Liver (tissue), 9 donors: ENCODE data around the gene WDR17. TPM values are rescaled to one million over a fixed set of nuclear protein-coding genes. Genes with fewer than 3 reads are reported as not detected.

ENCODE experiments used
- DNase-seq: peaks from one replicate; pipeline ENCODE4 v3.0.0-alpha.2; 2017; ENCODE audit warnings: low spot score
- H3K27ac ChIP-seq, 2 donors: one replicate each; pipeline ENCODE4 v1.7.0; 2013; ENCODE audit warnings: inconsistent platforms in 2 of 2, low read length in 2 of 2, control low read depth in 1 of 2, low read depth in 1 of 2, mild to moderate bottlenecking in 1 of 2
- H3K27me3 ChIP-seq, 4 donors: one replicate each; pipeline versions ENCODE4 v1.6.1 to v1.7.0; 2013; ENCODE audit warnings: low read length in 3 of 4, inconsistent platforms in 1 of 4, mild to moderate bottlenecking in 1 of 4, moderate library complexity in 1 of 4; ENCODE audit not compliant: control insufficient read depth in 4 of 4, insufficient read depth in 4 of 4
- H3K36me3 ChIP-seq, 4 donors: one replicate each; pipeline versions ENCODE4 v1.6.1 to v1.7.0; 2013; ENCODE audit warnings: low read length in 3 of 4, mild to moderate bottlenecking in 3 of 4, low read depth in 1 of 4, moderate library complexity in 1 of 4; ENCODE audit not compliant: control insufficient read depth in 4 of 4, insufficient read depth in 3 of 4
- H3K4me1 ChIP-seq, 4 donors: one replicate each; pipeline versions ENCODE4 v1.6.1 to v1.7.0; 2013; ENCODE audit warnings: low read length in 3 of 4, mild to moderate bottlenecking in 3 of 4, moderate library complexity in 1 of 4; ENCODE audit not compliant: control insufficient read depth in 4 of 4, insufficient read depth in 4 of 4
- H3K4me3 ChIP-seq, 3 donors: one replicate each; pipeline versions ENCODE4 v1.6.1 to v1.7.0; 2013; ENCODE audit warnings: low read length in 3 of 3, control low read depth in 1 of 3, low read depth in 1 of 3, mild to moderate bottlenecking in 1 of 3
- H3K9ac ChIP-seq, 2 donors: one replicate each; pipeline ENCODE4 v1.7.0; 2013; ENCODE audit warnings: low read length in 2 of 2, mild to moderate bottlenecking in 2 of 2, moderate library complexity in 2 of 2, control low read depth in 1 of 2, low read depth in 1 of 2
- H3K9me3 ChIP-seq, 4 donors: one replicate each; pipeline versions ENCODE4 v1.6.1 to v1.7.0; 2013; ENCODE audit warnings: low read length in 3 of 4; ENCODE audit not compliant: control insufficient read depth in 4 of 4
- CTCF ChIP-seq: fragments of 150-350 bp; IDR thresholded peaks from 2 replicates; pipeline ENCODE4 v1.5.1; 2017; ENCODE audit warnings: improper control_type of control experiment, low read depth, low read length; ENCODE audit not compliant: missing input control
- EGR1 ChIP-seq, 2 donors: IDR thresholded peaks; 2 replicates each; pipeline ENCODE4 v1.6.1; 2016 to 2018; ENCODE audit warnings: antibody characterized with exemption in 2 of 2, low read depth in 2 of 2
- FOXA1 ChIP-seq: IDR thresholded peaks from 2 replicates; pipeline ENCODE4 v1.6.1; 2016; ENCODE audit warnings: antibody characterized with exemption
- FOXA2 ChIP-seq: IDR thresholded peaks from 2 replicates; pipeline ENCODE4 v1.6.1; 2016; ENCODE audit warnings: antibody characterized with exemption
- GABPA ChIP-seq, 2 donors: IDR thresholded peaks in 1 of 2; conservative IDR thresholded peaks in 1 of 2; 2 replicates each; pipeline ENCODE4 v1.6.1; 2016; ENCODE audit warnings: antibody characterized with exemption in 2 of 2, mild to moderate bottlenecking in 1 of 2, moderate library complexity in 1 of 2
- HNF4A ChIP-seq, 2 donors: conservative IDR thresholded peaks; 2 replicates each; pipeline ENCODE4 v1.6.1; 2016; ENCODE audit warnings: antibody characterized with exemption in 2 of 2, mild to moderate bottlenecking in 2 of 2
- HNF4G ChIP-seq: IDR thresholded peaks from 2 replicates; pipeline ENCODE4 v1.6.1; 2016; ENCODE audit warnings: antibody characterized with exemption
- JUND ChIP-seq, 2 donors: IDR thresholded peaks; 2 replicates each; pipeline ENCODE4 v1.6.1; 2016; ENCODE audit warnings: antibody characterized with exemption in 2 of 2
- RAD21 ChIP-seq, 2 donors: IDR thresholded peaks; 2 replicates each; pipeline ENCODE4 v1.6.1; 2016; ENCODE audit warnings: antibody characterized with exemption in 2 of 2, mild to moderate bottlenecking in 2 of 2
- REST ChIP-seq: IDR thresholded peaks from 2 replicates; pipeline ENCODE4 v1.6.1; 2016; ENCODE audit warnings: antibody characterized with exemption, mild to moderate bottlenecking
- RXRA ChIP-seq, 2 donors: IDR thresholded peaks; 2 replicates each; pipeline ENCODE4 v1.6.1; 2017 to 2018; ENCODE audit warnings: antibody characterized with exemption in 2 of 2, mild to moderate bottlenecking in 1 of 2
- SP1 ChIP-seq: IDR thresholded peaks from 2 replicates; pipeline ENCODE4 v1.6.1; 2018; ENCODE audit warnings: antibody characterized with exemption, mild to moderate bottlenecking
- TAF1 ChIP-seq: conservative IDR thresholded peaks from 2 replicates; pipeline ENCODE4 v1.6.1; 2016; ENCODE audit warnings: antibody characterized with exemption, mild to moderate bottlenecking
- YY1 ChIP-seq: IDR thresholded peaks from 2 replicates; pipeline ENCODE4 v1.6.1; 2016; ENCODE audit warnings: antibody characterized with exemption, mild to moderate bottlenecking
- WGBS: extraction: QIAGEN DNeasy Blood & Tissue Kit; methylation state at CpG from one replicate; pipeline ENCODE4 v1.1.7; 2013; 5-methylcytosine and 5-hydroxymethylcytosine counted together
- polyA plus RNA-seq, 2 donors: library from polyadenylated mRNA; stranded (reverse) in 1 of 2; unstranded in 1 of 2; fragments of 200-250 nt in 1 of 2; fragments of >200 nt in 1 of 2; fragmentation: Nextera tagmentation in 1 of 2; extraction: Ambion mirVana in 1 of 2; gene quantifications; one replicate each; pipeline versions ENCODE4 v1.2.1 to v1.2.3, GENCODE V29; 2013 to 2015
- total RNA-seq, 2 donors: library from RNA; depleted of rRNA; stranded (reverse); fragments of >200 nt; gene quantifications; one replicate each; pipeline ENCODE4 v1.2.3, GENCODE V29; 2014
- TF ChIP-seq, protein P1 (sequence below): IDR thresholded peaks from 2 replicates; pipeline ENCODE4 v1.6.1; 2016; ENCODE audit warnings: antibody characterized with exemption
- TF ChIP-seq, protein P2 (sequence below): IDR thresholded peaks from 2 replicates; pipeline ENCODE4 v1.6.1; 2016; ENCODE audit warnings: antibody characterized with exemption
- donor health status: healthy.
- donor health status: healthy.
- donor health status: healthy.
- donor health status: healthy.
- donor health status: healthy.

WDR17 gene
- total and polyA plus RNA-seq, 4 donors: 0.14 to 0.84 (median 0.34) TPM

GRCh38 chr4:176163041-176163440 is 97.4 kb downstream of the WDR17 start:
- TF ChIP-seq CTCF (no peak), RXRA (IDR thresholded peaks at IDR 0.05) (no peak), RAD21 (IDR thresholded peaks at IDR 0.05) (no peak), GABPA (IDR thresholded peaks at IDR 0.05 in 1 of 2, conservative IDR thresholded peaks at IDR 0.05 in 1 of 2) (no peak), SP1 (no peak)
- TF ChIP-seq, protein P1, sequence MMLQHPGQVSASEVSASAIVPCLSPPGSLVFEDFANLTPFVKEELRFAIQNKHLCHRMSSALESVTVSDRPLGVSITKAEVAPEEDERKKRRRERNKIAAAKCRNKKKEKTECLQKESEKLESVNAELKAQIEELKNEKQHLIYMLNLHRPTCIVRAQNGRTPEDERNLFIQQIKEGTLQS: no peak
- Histone ChIP-seq H3K9ac (no peak overlapping the region), H3K4me3 (no peak overlapping the region), H3K27me3 (no peaks in the 10 kb centered on the region), H3K36me3 (no peaks in the 10 kb centered on the region), H3K27ac (no peak overlapping the region), H3K4me1 (no peaks in the 10 kb centered on the region), H3K9me3 (no peaks in the 10 kb centered on the region)
- WGBS: 91% methylated on average over 3 of the region's 3 CpGs
- DNase-seq: no peak

- no peak overlapping the region for H3K27ac ChIP-seq
- H3K9me3 ChIP-seq: no peaks in the 10 kb centered on the region
- TF ChIP-seq YY1 (no peak), GABPA (IDR thresholded peaks at IDR 0.05 in 1 of 2, conservative IDR thresholded peaks at IDR 0.05 in 1 of 2) (no peak), CTCF (no peak), EGR1 (IDR thresholded peaks at IDR 0.05; ENCODE audit: low read depth in 2 of 2) (no peak), RAD21 (IDR thresholded peaks at IDR 0.05) (no peak), REST (no peak), HNF4A (conservative IDR thresholded peaks at IDR 0.05) (no peak), TAF1 (no peak), HNF4G (no peak), FOXA2 (no peak), FOXA1 (no peak), JUND (IDR thresholded peaks at IDR 0.05) (no peak)
- TF ChIP-seq, protein P1: no peak
- TF ChIP-seq, protein P2, sequence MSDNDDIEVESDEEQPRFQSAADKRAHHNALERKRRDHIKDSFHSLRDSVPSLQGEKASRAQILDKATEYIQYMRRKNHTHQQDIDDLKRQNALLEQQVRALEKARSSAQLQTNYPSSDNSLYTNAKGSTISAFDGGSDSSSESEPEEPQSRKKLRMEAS: no peak
- H3K9ac ChIP-seq: no peak overlapping the region
- no peaks in the 10 kb centered on the region for H3K4me1 ChIP-seq
- WGBS: 41% methylated on average over 1 of the region's 1 CpG
- no peaks in the 10 kb centered on the region for H3K36me3 ChIP-seq
- no peak overlapping the region for H3K4me3 ChIP-seq
- peaks cover 0 to 4% (median 0%) of the 10 kb centered on the region in 4 donors for H3K27me3 ChIP-seq
- no peak for DNase-seq
These were observed 119.4 kb downstream of the WDR17 start for GRCh38 chr4:176185051-176185450.
